ENCODE data around the gene CLASRP.
A peak's percentile ranks its signal among the peaks of the same experiment; 100 is the strongest.

Gene CLASRP

GRCh38 chr19:45061965-45062364 lies 23.1 kb downstream of the CLASRP start:
- no peak for DNase-seq (ENCODE audit: low read depth)

DNA sequence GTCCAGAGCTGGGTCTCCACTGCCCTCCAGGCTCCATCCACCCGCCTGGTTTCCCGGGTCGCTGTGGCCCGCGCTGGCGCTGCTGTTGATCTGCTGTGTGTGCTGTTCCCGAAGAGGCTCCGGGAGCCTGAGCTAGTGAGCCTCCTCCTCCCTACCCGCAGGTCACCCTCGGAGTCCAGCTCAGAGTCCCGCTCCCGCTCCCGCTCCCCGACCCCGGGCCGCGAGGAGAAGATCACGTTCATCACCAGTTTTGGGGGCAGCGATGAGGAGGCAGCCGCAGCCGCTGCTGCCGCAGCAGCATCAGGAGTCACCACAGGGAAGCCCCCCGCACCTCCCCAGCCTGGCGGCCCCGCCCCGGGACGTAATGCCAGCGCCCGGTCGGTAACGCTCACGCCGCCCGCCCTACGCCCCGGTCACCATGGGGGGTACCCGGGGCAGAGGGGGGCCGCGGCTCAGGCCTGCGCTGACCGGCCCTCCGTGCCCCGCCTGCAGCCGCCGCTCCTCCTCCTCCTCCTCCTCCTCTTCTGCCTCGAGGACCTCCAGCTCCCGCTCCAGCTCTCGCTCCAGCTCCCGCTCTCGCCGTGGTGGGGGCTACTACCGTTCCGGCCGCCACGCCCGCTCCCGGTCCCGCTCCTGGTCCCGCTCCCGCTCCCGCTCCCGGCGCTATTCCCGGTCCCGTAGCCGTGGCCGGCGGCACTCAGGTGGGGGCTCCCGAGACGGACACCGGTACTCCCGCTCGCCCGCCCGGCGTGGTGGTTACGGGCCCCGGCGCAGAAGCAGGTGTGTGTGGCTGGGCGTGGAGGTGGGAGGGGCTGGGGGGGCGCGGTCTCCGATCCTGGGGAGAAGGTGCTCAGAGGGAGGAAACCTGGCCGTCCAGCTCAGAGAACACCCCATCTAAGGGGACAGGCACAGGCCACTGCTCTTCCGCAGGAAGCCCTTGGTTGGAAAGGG lies 25.3 kb downstream of the CLASRP start:
- no peak for DNase-seq (ENCODE audit: low read depth)

DNA sequence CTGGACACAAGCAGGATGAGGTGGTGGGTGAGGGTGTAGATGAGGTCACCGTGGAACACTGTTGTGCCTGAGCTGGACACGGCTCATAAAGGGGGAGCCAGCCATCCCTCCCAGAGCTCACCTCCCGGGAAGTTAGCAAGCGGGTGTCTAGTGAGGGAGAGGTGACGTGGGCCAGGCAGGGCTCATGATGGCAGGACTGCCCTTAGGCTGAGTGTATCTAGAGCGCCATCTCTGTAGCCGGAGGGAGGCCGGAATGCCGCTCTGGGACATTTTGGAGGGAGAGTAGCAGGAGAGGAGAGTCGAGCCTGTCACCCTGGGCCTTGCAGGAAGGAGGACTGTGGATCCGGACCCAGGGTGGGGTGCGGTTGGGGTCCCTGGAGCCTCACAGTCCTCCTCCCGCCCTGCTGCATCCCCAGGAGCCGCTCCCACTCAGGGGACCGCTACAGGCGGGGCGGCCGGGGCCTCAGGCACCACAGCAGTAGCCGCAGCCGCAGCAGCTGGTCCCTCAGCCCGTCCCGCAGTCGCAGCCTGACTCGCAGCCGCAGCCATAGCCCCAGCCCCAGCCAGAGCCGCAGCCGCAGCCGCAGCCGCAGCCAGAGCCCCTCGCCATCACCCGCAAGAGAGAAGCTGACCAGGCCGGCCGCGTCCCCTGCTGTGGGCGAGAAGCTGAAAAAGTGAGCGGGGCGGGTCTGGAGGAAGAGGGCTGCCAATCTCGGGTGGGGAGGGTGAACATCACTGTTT lies 28.2 kb downstream of the CLASRP start:
- no peak for DNase-seq (ENCODE audit: low read depth)

GRCh38 chr19:45068041-45068440 lies 29.2 kb downstream of the CLASRP start:
- no peak for DNase-seq (ENCODE audit: low read depth)

- DNase-seq (ENCODE audit: low read depth) = no peak
Observed at GRCh38 chr19:45069056-45069455, 30.2 kb downstream of the CLASRP start.

DNA sequence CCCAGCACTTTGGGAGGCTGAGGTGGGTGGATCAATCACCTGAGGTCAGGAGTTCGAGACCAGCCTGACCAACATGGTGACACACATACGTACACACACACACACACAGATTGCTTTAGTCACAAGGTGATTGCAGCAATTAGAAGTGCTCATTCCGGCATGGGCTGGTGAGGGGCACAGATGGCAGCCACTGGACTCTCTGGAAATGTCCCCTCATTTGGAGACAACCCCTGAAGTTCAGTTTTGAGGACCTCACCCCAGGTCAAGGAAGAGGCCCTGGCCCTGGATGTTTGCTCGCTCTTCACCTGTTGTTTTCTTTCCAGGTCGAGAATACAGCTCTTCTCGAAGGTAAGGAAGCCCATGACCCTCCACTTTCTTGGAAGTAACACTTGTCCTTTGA lies 31.4 kb downstream of the CLASRP start:
- no peak for DNase-seq (ENCODE audit: low read depth)

DNA sequence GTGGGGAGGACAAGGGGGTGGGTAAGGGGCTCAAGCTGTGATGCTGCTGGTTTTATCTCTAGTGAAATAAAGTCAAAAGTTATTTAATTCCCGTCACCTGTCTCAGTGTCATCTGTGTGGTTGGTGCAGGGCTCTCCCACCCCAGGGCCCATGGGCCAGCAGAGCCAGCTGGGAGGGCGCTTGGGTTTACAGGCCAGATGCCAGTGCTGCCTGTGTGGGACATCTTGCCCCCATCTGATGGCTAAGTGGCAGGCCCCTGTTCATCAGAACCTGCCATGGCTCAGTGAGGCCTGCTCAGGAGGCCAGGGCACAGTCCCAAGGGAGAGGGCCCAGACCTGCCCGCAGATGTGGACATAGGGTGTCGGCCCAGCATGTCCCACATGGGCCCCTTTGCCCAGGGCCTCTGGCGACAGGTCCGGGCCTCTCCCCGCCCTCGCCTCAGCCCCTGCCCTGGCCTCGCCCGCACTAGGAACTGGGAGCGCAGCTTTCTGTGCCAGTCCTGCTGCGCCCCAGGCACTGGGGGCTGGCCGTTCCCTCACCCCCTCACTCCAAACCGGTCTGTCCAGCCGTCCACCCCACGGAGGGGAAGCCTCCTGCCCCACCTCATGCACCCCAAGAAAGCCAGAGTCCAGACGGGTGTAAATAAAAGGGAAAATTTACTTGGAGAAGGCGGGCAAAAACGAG lies 32.2 kb downstream of the CLASRP start:
- no peak for DNase-seq (ENCODE audit: low read depth)

GRCh38 chr19:45071545-45071938 lies 32.7 kb downstream of the CLASRP start:
- DNase-seq (ENCODE audit: low read depth) = no peak

- DNase-seq (ENCODE audit: low read depth) = no peak
Observed at GRCh38 chr19:45071969-45072790, 33.3 kb downstream of the CLASRP start.

DNA sequence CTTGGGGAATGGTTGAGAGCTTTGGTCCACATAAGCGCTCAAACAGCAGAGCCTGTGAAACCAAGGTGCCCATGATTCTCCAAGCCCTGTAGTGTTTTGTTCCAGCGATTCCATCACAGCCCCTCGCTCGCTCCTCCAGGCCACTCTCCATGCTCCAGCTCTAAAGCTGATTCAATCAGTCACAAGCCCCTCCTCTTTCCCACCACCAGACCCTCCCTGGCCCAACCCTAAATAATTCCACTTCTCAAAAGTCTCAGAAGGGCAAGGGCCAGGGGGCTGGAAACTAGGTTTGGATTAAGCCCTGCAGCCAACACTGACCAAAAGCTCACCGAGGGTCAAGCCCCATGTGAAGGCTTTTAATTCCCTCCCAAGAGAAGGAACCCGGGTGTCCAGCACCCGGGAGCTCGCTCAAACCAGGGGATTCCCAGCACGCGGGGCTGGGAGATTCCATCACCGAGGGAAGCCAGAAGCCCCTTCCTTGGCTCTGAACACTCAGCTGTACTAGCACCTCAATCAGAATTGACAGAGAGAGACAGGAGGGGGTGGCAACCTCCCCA lies 36.0 kb downstream of the CLASRP start:
- no peak for DNase-seq (ENCODE audit: low read depth)

DNA sequence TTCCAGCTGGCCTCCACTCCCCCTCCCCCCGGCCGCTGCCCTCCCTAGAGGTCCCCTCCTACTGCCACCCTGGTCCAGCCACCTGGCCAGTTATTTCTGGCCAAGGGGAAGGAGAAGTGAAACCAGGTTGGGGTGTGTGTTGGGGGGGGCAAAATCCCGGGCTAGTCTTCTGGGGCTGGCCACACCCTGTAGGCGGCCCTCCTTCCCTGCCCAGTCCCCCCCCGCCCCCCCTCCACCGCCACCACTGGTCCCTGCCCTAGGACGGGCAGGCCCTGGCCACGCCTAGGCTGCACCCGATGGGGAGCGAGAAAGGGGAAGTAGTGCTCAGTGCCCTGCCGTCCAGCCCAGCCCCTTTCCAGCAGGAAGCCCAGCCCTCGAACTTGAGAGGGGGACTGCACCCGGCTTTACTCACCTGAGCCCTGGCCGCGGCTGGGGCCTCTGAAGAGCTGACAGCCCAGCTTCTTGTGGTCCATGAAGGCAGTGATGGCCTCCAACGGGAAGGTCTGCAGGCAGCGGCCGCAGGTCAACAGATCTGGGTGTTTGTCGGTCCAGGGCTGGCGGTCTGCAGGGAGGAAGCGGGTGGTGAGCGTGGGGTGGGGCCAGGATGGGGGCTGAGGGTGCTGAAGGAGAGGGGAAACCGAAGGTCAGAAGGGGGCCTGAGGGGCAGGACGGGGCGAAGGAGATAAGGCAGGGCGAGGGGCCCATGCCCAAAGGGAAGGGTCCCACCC lies 36.6 kb downstream of the CLASRP start:
- no peak for DNase-seq (ENCODE audit: low read depth)

GRCh38 chr19:45076029-45076850 lies 37.4 kb downstream of the CLASRP start, which contains the start of gene ZNF296:
ZNF296 (minus strand) TSS chr19:45076478; CDS start chr19:45076373, 105 bp downstream.
- DNase-seq (ENCODE audit: low read depth) = peak; percentile 77

GRCh38 chr19:45076851-45077730 lies 38.2 kb downstream of the CLASRP start:
- no peak for DNase-seq (ENCODE audit: low read depth)

- no peak for DNase-seq (ENCODE audit: low read depth)
Observed at GRCh38 chr19:45078390-45079062, 39.7 kb downstream of the CLASRP start.

DNA sequence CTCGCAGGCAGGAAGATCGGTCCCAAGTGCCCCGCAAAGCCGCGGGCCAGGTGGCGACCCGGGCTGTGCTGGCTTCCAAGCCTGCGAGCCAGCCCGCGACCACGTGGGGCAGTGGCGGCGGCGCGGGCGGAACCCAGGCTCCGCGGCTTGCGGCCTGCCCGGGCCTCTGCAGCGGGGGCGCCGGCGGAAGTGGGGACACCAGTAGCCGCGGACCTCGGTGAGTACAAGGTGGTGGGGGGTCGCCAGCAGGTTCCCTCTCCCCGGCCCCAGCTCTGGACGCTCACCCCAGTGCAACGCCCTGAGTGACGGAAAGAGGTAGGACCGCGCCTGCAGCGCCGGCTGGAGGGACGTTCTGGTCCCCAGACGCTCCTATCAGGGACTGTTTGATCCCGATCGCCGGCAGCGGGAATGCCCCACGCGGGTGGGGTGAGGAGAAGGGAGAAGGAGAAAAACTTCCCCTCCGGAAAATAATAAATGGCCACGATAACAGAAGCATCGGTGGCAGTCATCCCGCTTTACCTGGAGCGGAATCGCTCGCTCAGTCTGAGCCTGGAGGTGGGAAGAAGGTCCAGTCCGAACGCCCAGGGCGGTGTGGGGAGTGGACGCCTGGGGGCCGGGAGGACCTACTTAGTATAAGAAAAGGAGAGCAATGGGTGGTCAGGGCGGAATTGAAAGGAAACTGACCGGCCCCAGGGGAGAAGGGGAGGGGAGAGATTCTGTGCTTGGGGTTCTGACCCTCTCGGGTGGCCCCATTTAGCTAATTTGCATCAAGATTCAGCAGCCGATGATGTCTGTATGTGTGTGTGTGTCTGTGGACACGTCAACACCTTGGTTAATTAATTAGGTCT lies 40.4 kb downstream of the CLASRP start, which contains the start of gene GEMIN7:
TSS of gene GEMIN7 (plus strand) at position 198 of the 848 bp plus-strand sequence. CDS start 10,855 bp downstream, outside the sequence.
- peak; percentile 81 for DNase-seq (ENCODE audit: low read depth)

GRCh38 chr19:45079911-45080370 lies 41.1 kb downstream of the CLASRP start:
- DNase-seq (ENCODE audit: low read depth) = no peak

- DNase-seq (ENCODE audit: low read depth) = no peak
Observed at GRCh38 chr19:45082170-45082569, 43.3 kb downstream of the CLASRP start.
